ENCODE data around the gene TAX1BP1. TPM values are rescaled to one million over a fixed set of nuclear protein-coding genes. Genes with fewer than 3 reads are reported as not detected.

Gene TAX1BP1
- total and polyA plus RNA-seq, 5 donors, result 106 to 140 (median 134) TPM

GRCh38 chr7:27753863-27754262 is 13.9 kb downstream of the TAX1BP1 start:
- Histone ChIP-seq H3K4me1 (ENCODE audit: control insufficient read depth, insufficient read depth, low read length) (no peaks in the 10 kb centered on the region), H3K27me3 (ENCODE audit: control insufficient read depth, insufficient read depth) (no peaks in the 10 kb centered on the region), H3K4me3 (ENCODE audit: low read length) (no peak overlapping the region), H3K27ac (ENCODE audit: low read length) (no peak overlapping the region), H3K9me3 (ENCODE audit: control insufficient read depth, low read length) (no peaks in the 10 kb centered on the region)
- intact Hi-C loops (cut with DNase I), result no loop called here
- no peak for ATAC-seq
- no peak for DNase-seq
- WGBS, result 76% methylated on average over 1 of the region's 1 CpG

- H3K4me3 ChIP-seq (ENCODE audit: low read length), result no peak overlapping the region
- DNase-seq (no peak), ATAC-seq (no peak)
- H3K4me1 ChIP-seq (ENCODE audit: control insufficient read depth, insufficient read depth, low read length), result no peaks in the 10 kb centered on the region
- intact Hi-C loops (cut with DNase I), result no loop called here
- no peak overlapping the region for H3K27ac ChIP-seq (ENCODE audit: low read length)
- no peaks in the 10 kb centered on the region for H3K27me3 ChIP-seq (ENCODE audit: control insufficient read depth, insufficient read depth)
- H3K9me3 ChIP-seq (ENCODE audit: control insufficient read depth, low read length), result no peaks in the 10 kb centered on the region
Measured at GRCh38 chr7:27756298-27756697, 16.3 kb downstream of the TAX1BP1 start.

GRCh38 chr7:27759491-27759890 is 19.5 kb downstream of the TAX1BP1 start:
- Histone ChIP-seq H3K4me1 (ENCODE audit: control insufficient read depth, insufficient read depth, low read length) (peaks cover 2% of the 10 kb centered on the region), H3K27ac (ENCODE audit: low read length) (no peak overlapping the region), H3K27me3 (ENCODE audit: control insufficient read depth, insufficient read depth) (no peaks in the 10 kb centered on the region), H3K4me3 (ENCODE audit: low read length) (no peak overlapping the region), H3K9me3 (ENCODE audit: control insufficient read depth, low read length) (no peaks in the 10 kb centered on the region)
- 100% methylated on average over 1 of the region's 1 CpG for WGBS
- no peak for DNase-seq
- ATAC-seq, result no peak
- intact Hi-C loops (cut with DNase I), result no loop called here

GRCh38 chr7:27762062-27762461 is 22.1 kb downstream of the TAX1BP1 start:
- Histone ChIP-seq H3K9me3 (ENCODE audit: control insufficient read depth, low read length) (no peaks in the 10 kb centered on the region), H3K4me1 (ENCODE audit: control insufficient read depth, insufficient read depth, low read length) (peaks cover 2% of the 10 kb centered on the region), H3K4me3 (ENCODE audit: low read length) (no peak overlapping the region), H3K27me3 (ENCODE audit: control insufficient read depth, insufficient read depth) (no peaks in the 10 kb centered on the region), H3K27ac (ENCODE audit: low read length) (no peak overlapping the region)
- DNase-seq (no peak), ATAC-seq (no peak)
- intact Hi-C loops (cut with DNase I), result no loop called here
- WGBS, result 91% methylated on average over 1 of the region's 1 CpG

- intact Hi-C loops (cut with DNase I), result no loop called here
- Histone ChIP-seq H3K4me1 (ENCODE audit: control insufficient read depth, insufficient read depth, low read length) (peaks cover 2% of the 10 kb centered on the region), H3K27me3 (ENCODE audit: control insufficient read depth, insufficient read depth) (no peaks in the 10 kb centered on the region), H3K9me3 (ENCODE audit: control insufficient read depth, low read length) (no peaks in the 10 kb centered on the region), H3K4me3 (ENCODE audit: low read length) (no peak overlapping the region), H3K27ac (ENCODE audit: low read length) (no peak overlapping the region)
- 54% methylated on average over 2 of the region's 2 CpGs for WGBS
- ATAC-seq, result no peak
- DNase-seq, result no peak
Measured at GRCh38 chr7:27763983-27764508, 24.1 kb downstream of the TAX1BP1 start.

- no peak overlapping the region for H3K27ac ChIP-seq (ENCODE audit: low read length)
- intact Hi-C loops (cut with DNase I), result no loop called here
- no peak for DNase-seq
- WGBS, result 97% methylated on average over 11 of the region's 11 CpGs
- H3K9me3 ChIP-seq (ENCODE audit: control insufficient read depth, low read length), result no peaks in the 10 kb centered on the region
- peaks cover 2% of the 10 kb centered on the region for H3K4me1 ChIP-seq (ENCODE audit: control insufficient read depth, insufficient read depth, low read length)
- no peaks in the 10 kb centered on the region for H3K27me3 ChIP-seq (ENCODE audit: control insufficient read depth, insufficient read depth)
- ATAC-seq, result no peak
- no peak overlapping the region for H3K4me3 ChIP-seq (ENCODE audit: low read length)
Measured at GRCh38 chr7:27765841-27766240, 25.9 kb downstream of the TAX1BP1 start.

GRCh38 chr7:27767374-27767773 is 27.4 kb downstream of the TAX1BP1 start:
- Histone ChIP-seq H3K9me3 (ENCODE audit: control insufficient read depth, low read length) (no peaks in the 10 kb centered on the region), H3K4me3 (ENCODE audit: low read length) (no peak overlapping the region), H3K4me1 (ENCODE audit: control insufficient read depth, insufficient read depth, low read length) (peaks cover 2% of the 10 kb centered on the region), H3K27me3 (ENCODE audit: control insufficient read depth, insufficient read depth) (no peaks in the 10 kb centered on the region), H3K27ac (ENCODE audit: low read length) (no peak overlapping the region)
- no peak for DNase-seq
- intact Hi-C loops (cut with DNase I), result no loop called here
- no peak for ATAC-seq

- H3K4me1 ChIP-seq (ENCODE audit: control insufficient read depth, insufficient read depth, low read length), result no peaks in the 10 kb centered on the region
- H3K9me3 ChIP-seq (ENCODE audit: control insufficient read depth, low read length), result no peaks in the 10 kb centered on the region
- H3K27ac ChIP-seq (ENCODE audit: low read length), result no peak overlapping the region
- WGBS, result 98% methylated on average over 2 of the region's 2 CpGs
- H3K4me3 ChIP-seq (ENCODE audit: low read length), result no peak overlapping the region
- ATAC-seq, result no peak
- H3K27me3 ChIP-seq (ENCODE audit: control insufficient read depth, insufficient read depth), result no peaks in the 10 kb centered on the region
- intact Hi-C loops (cut with DNase I), result no loop called here
- DNase-seq, result no peak
Measured at GRCh38 chr7:27771111-27771510, 31.1 kb downstream of the TAX1BP1 start.

- Histone ChIP-seq H3K4me1 (ENCODE audit: control insufficient read depth, insufficient read depth, low read length) (no peaks in the 10 kb centered on the region), H3K9me3 (ENCODE audit: control insufficient read depth, low read length) (no peaks in the 10 kb centered on the region), H3K4me3 (ENCODE audit: low read length) (no peak overlapping the region), H3K27ac (ENCODE audit: low read length) (no peak overlapping the region), H3K27me3 (ENCODE audit: control insufficient read depth, insufficient read depth) (no peaks in the 10 kb centered on the region)
- intact Hi-C loops (cut with DNase I), result no loop called here
- WGBS, result 48% methylated on average over 2 of the region's 2 CpGs
- ATAC-seq (no peak), DNase-seq (no peak)
Measured at GRCh38 chr7:27774717-27775328, 34.9 kb downstream of the TAX1BP1 start.

- no peak for ATAC-seq
- WGBS, result 81% methylated on average over 2 of the region's 2 CpGs
- no peaks in the 10 kb centered on the region for H3K4me1 ChIP-seq (ENCODE audit: control insufficient read depth, insufficient read depth, low read length)
- DNase-seq, result no peak
- intact Hi-C loops (cut with DNase I), result no loop called here
- H3K4me3 ChIP-seq (ENCODE audit: low read length), result no peak overlapping the region
- no peaks in the 10 kb centered on the region for H3K27me3 ChIP-seq (ENCODE audit: control insufficient read depth, insufficient read depth)
- H3K9me3 ChIP-seq (ENCODE audit: control insufficient read depth, low read length), result no peaks in the 10 kb centered on the region
- H3K27ac ChIP-seq (ENCODE audit: low read length), result no peak overlapping the region
Measured at GRCh38 chr7:27775782-27776181, 35.8 kb downstream of the TAX1BP1 start.

GRCh38 chr7:27777662-27778061 is 37.7 kb downstream of the TAX1BP1 start:
- Histone ChIP-seq H3K9me3 (ENCODE audit: control insufficient read depth, low read length) (no peaks in the 10 kb centered on the region), H3K4me1 (ENCODE audit: control insufficient read depth, insufficient read depth, low read length) (no peaks in the 10 kb centered on the region), H3K27me3 (ENCODE audit: control insufficient read depth, insufficient read depth) (no peaks in the 10 kb centered on the region), H3K4me3 (ENCODE audit: low read length) (no peak overlapping the region), H3K27ac (ENCODE audit: low read length) (no peak overlapping the region)
- DNase-seq (no peak), ATAC-seq (no peak)
- intact Hi-C loops (cut with DNase I), result no loop called here
- WGBS, result 75% methylated on average over 2 of the region's 2 CpGs

- no peaks in the 10 kb centered on the region for H3K4me1 ChIP-seq (ENCODE audit: control insufficient read depth, insufficient read depth, low read length)
- no peaks in the 10 kb centered on the region for H3K9me3 ChIP-seq (ENCODE audit: control insufficient read depth, low read length)
- intact Hi-C loops (cut with DNase I), result loop anchor here in 1 of 4 donors (10.0 kb wide), 1 partner anchor 565 kb away; no protein-coding TSS in a partner anchor
- ATAC-seq (no peak), DNase-seq (no peak)
- no peak overlapping the region for H3K4me3 ChIP-seq (ENCODE audit: low read length)
- H3K27ac ChIP-seq (ENCODE audit: low read length), result no peak overlapping the region
- H3K27me3 ChIP-seq (ENCODE audit: control insufficient read depth, insufficient read depth), result no peaks in the 10 kb centered on the region
Measured at GRCh38 chr7:27779873-27780272, 39.9 kb downstream of the TAX1BP1 start.

All from right cardiac atrium (tissue), 5 donors.